HG02588 (cell line): Measurements from ENCODE around the gene CCL27.

Experiments used
- ATAC-seq: cut with Tn5 transposase; IDR thresholded peaks from one replicate; pipeline ENCODE4 v1.9.1; 2021; ENCODE audit warnings: mild to moderate bottlenecking, moderate library complexity; ENCODE audit not compliant: unreplicated experiment

CCL27 gene, protein sequence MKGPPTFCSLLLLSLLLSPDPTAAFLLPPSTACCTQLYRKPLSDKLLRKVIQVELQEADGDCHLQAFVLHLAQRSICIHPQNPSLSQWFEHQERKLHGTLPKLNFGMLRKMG

DNA sequence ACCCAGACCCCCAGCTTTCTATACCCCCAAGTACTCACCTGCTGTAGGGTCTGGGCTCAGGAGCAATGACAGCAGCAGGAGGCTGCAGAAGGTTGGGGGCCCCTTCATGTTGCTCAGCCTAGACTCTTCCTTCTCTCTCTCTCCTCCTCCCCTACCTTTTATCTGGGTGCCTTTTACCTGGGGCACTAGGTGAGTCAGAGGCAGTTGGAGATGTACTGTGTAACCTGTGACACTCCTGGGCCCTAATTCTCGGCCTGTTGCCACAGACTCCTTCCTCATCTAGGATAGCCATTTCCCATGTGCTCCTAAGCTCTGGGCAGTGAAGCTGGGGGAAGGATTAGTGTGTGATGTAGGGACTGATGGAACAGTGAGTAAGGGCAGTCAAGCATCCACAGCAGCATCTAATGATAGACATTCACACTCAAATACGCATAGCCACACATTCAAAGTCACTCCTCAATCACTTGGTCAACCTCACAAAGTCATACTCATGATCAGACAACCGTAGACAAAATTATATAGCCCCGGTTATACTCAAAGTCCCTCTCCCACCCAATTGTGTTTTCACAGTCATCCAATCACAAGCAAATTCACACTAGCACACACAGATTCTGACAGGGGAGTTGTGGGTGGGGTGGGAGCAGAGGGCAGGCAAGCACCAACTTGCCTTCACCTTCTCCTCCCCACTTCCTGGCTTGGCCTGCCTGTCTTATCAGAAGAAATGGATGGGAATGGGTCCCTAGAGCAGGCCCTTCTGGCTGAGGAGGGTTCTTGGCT is at the start of gene CCL27:
Gene CCL27 (minus strand): TSS at position 132 of the 777 bp plus-strand sequence. CDS start 24 bp downstream, at position 108.
- no peak for ATAC-seq

DNA sequence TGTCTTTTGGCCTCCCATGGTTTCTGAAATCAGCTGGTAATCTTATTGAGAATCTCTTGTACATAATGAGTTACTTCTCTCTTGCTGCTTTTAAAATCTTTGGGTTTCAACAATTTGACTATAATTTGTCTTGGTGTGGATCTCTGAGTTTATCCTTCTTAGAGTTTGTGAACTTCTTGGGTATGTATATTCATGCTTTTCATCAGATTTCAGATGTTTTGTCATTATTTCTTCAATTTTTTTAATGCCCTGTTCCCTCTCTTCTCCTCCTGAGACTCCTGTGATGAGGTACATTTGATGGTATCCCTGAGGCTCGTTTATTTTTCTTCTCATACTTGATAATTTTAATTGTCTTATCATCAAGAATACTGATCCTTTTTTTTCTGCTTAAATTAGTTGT is 49.7 kb upstream of the CCL27 start:
- no peak for ATAC-seq

DNA sequence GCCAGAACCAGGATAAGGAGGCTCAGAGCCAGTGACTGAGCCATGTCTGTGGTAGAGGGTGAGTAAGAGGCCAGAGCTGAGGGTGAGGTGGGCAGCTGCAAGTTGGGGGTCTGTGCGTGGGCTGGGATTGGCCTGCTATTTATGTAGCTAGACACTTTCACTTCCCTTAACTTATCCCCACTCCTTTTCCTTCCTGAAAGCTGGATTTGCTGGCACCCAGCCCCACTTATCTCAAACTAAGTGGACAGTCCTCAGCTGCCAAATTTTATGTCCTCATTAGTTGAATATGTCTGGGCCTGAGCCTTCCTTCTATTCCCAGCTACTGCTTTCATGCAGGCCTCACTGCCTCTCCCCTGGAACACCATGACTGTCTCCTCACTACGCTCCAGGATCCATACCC is 47.6 kb upstream of the CCL27 start, which contains the start of gene CCL21:
Gene CCL21 (minus strand): TSS at position 114 of the 400 bp plus-strand sequence. CDS start 70 bp downstream, at position 44.
- ATAC-seq: no peak

DNA sequence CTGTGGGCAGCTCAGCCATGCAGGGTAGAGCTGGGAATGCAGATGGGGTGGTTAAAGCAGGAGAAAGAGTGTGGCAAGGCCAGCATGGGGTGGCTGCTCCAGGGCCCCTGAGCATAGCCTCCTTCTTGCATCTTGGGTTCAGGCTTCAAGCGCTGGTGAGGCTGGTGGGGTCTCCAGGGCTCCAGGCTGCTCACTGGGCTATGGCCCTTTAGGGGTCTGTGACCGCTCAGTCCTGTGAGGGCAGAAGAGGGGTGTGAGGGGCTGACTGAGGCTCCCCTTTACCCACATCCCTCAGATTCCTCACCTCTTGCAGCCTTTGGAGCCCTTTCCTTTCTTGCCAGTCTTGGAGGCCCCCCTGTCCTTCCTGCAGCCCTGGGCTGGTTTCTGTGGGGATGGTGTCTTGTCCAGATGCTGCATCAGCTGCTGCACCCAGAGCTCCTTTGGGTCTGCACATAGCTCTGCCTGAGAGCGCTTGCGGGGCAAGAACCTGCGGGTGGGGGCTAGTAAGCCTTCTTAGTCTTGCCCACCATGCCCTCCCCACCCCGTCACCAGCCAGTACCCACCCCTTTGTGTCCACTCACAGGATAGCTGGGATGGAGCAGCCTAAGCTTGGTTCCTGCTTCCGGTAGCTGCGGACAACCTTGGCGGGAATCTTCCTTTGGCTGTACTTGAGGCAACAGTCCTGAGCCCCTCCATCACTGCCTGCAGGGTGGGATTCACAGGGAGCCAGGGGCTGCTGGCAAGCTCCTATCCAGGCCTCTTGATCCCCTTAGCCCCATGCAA is 46.9 kb upstream of the CCL27 start:
- no peak for ATAC-seq

DNA sequence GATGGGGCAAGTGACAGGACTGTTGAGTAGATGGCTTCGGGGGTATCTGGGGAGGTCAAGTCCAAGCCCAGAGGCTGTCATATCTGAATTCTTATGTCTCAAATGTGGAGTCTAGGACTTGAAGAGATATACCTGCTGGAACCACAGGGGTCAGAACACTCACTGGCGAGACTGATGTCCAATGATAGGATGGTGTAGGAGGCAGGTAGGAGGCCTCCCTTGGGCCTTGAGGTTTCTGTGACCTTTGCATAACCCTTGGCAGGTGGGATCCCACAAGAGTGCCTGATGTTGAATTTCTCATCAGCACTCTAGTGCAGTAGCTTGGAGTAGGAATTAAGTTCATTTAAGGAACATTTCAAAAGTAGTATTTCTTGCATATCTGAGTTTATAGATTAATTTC is 44.7 kb upstream of the CCL27 start:
- no peak for ATAC-seq

DNA sequence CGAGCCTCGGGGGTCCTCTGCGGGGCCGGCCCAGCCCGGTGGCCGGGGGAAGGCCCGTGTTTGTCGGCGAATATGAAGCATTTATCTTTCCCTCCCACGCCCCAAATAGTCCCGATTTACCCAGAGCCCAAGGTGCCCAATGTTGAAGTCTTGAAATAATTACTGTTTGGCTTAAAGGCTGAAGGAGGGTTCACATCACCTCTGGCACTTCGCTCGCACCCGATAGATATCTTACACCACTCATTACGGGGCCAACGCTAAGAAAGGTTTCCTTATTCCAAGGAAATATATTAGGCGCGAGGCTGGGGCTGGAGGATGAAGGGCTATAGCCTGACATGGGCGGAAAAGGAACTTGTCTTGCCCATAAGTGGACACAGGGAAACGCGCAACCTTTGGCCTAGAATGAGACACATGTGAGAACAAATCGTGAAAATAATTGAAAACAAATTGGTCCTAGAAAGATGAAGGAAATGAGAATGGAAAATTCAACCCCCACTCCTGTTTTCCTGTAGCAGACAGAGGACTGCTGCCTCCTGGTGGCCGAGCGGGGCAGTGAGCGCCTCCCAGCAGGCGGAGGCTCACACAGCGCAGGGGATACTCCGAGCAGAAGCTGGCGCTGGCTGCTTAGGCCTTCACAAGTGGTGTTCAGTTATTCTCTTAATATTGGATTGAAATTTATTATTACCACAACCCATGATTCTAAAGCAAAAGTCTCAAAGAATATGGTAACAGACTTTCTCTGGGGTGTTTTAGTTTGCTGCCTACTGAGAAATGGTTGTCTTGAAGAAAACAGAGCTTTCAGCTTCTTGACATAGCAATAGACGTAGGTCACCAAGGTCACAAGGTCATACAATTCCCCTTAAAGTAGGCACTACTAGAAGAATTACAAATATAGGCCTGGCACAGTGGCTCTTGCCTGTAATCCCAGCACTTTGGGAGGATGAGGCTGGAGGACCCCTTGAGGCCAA is 39.6 kb upstream of the CCL27 start:
- peak; percentile 66 for ATAC-seq

DNA sequence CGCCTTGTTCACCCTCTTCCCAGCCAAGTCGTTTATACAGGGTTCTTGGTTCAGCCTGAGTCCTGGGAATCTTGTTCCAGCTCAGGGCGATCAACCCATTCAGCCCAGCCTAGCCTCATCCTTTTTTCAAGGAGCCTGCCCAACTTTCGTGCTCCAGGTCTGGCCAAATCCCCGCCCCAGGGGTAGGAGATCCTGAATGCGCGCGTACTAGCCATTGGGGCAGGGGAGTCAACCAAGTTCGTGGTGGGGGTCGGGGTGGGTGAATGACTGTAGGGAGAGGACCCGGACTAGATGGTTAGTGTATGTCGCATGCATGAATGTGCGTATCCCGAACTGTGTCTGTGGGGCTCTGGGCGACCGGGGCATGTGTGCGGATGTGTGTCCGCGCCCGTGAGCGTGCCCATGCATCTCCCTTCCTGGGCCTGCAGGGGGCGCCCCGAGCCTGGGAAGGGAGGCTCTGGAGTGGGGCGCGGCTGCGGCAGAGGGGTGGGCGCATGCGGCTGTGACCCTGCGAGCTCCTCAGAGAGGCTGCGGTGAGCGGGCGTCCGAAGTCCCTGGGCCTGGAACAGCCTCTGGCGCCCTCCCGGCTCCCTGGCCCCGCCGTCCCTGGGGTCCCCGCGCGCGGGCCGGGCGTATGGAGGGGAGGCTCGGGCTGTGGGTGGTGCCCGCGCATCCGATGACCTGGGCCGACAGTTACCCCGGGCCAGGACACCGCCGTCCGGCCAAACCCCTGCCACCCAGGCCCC is 38.7 kb upstream of the CCL27 start:
- ATAC-seq: no peak

DNA sequence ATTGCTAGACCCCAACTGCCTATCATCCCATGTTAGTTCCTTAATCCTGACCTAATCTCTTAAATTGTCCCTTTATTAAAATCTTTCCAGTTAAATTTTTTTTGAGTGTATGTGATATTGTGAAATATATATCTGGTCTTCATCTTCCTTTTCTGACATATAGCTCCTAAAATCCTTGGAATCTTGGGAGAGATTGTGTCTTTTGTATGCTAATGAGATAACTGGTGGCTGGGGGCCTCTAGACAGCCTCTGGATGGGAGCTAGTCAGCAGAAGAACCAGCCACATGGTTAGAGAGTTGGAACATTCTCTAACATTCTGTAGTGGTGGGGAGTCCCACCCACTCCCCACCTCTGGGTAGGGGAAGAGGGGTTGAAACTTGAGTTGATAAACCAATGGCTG is 32.4 kb upstream of the CCL27 start:
- no peak for ATAC-seq

DNA sequence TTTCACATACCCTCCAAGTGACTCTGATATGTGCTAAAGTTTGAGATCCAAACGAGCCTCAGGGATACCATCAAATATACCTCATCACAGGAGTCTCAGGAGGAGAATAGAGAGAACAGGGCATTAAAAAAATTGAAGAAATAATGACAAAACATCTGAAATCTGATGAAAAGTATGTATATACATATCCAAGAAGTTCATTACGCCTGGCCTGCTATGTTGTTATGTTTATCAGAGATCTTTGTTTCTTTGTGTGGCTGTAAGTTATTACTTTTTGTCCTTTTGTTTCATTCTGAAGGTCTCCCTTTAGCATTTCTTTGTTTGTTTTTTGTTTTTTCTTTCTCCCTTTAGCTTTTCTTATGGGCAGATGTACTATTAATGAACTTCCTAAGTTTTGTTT is 31.1 kb upstream of the CCL27 start:
- ATAC-seq: no peak

DNA sequence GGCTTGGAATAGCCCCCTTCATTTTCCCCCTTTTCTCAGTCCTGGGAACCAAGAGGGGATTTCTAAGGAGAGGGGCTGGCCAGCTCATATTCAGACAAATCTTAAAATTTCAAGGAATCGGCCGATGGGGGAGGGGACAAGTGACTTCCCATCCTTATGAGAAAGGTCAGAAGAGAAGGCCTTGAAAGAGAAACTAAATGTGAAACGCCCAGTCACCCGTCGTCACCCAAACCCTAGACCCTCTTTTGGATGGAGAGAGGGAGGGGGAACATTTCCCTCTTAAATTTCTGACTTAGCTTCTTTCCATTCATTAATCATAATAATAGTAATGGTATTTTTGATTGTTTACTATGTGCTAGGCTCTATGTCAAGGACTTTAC is 29.5 kb upstream of the CCL27 start:
- no peak for ATAC-seq

DNA sequence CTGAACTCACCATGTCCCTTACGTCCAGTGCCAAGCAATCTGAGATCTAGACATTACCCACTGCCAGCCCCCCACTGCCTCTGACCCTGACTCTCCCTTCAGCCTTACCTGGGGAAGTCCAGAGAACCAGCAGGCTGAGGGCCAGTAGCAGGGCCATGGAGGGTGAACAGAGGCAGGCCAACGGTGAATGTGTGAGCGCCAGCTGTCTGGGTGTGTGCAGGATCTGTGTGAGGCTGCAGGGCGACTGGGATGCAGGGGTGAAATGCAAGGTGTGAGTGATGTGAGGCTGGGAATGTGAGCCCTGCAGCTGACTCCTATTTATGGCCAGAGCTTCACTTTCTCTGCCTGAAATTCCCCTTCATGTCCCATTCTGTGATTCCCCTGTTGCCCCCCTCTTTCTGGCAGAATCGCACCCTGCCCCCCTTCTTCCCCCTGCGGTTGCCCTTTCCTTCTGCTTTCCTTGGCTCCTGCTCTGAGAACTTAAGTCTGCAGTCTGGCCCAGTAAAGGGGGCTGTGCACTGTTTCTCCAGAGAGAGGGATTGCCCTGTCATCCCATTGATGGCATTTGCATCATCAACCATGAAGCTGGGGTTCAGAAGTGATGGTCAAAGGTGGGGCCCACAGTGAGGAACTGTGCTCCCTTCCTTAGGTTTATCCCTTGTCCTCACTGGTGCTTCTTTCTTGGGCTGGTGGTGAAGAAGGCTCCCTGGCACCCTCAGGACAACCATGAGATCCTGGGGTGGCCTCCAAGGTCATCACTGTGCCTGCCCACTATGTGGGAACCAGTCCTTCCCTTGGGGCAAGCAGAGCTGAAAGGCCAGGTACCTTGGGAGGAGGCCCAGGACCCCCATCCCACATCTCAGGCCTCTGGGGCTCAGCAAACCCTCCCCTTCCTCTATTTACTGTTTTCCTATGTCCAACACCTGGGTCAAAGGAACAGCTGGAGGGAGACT is 28.8 kb upstream of the CCL27 start, which contains the start of gene CCL19:
Gene CCL19 (minus strand): TSS at position 294 of the 953 bp plus-strand sequence. CDS start 137 bp downstream, at position 157.
- no peak for ATAC-seq

DNA sequence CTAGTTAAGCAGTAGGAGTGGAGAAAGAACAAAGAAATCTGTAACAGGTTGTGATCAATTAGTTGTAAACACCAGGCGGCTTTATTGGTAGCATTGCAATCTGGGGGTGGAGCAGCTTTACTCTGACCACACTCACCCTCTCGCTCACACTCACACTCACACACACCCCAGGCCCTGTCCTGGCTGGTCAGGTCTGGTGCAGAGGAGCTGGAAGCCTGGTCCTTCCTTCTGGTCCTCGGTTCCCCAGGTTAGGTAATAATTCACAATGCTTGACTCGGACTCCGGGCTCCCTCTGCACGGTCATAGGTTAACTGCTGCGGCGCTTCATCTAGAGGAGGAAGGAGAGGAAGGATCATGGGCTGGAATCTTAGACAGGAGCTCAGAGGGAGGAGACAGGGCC is 27.1 kb upstream of the CCL27 start:
- ATAC-seq: no peak

DNA sequence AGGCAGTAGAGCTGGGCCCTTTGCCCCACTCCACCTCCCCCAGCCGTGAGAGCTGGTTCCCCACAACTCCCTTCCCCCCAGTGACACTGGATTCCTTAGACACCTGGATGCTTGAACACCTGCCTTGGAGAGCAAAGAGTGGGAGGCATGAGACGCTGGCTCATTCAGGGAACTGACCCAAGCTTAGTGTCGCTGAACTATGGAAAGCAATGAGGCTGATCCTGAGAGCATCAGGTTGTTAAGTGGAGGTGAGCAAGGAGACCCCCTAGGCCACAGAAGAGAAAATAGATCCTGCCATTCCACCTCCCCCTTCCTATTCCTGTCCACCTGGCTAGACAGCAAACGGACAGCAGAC is 26.6 kb upstream of the CCL27 start:
- no peak for ATAC-seq

DNA sequence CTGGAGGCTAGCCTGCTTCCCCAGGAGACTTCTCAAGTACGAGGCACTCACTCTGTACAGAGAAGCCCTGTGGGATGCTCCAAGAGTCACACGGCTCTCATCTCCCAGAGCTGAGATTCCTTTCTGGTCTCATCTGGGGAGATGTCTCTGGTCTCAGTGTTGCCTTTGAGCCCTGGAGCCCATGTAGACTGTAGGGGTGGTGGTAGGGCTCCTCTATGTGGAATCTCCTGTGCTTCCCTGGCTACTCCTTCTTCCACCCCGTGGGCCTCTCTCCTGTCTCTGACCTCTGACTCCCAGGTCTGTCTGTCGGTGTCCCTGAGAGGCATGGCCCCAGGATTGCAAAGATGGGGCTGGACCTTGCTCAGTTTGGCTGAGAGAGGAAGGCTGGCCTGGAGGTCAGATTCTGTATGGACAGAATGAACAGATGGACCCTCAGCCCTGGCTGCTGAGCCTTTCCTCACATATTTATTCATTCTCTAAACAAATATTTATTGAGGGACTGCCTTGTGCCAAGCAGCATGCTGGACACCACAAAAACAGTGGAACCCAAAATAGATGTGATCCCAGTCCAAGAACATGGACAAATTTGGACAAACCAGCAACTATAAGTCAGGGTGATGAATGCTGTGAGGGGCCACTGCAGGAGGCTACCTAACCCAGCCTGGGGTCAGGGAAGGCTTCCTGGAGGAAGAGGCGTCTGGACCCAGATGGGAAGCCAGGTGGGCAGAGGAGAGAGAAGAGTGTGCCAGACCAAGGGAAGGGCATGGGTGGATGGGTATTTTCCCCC is 26.1 kb upstream of the CCL27 start:
- ATAC-seq: no peak

DNA sequence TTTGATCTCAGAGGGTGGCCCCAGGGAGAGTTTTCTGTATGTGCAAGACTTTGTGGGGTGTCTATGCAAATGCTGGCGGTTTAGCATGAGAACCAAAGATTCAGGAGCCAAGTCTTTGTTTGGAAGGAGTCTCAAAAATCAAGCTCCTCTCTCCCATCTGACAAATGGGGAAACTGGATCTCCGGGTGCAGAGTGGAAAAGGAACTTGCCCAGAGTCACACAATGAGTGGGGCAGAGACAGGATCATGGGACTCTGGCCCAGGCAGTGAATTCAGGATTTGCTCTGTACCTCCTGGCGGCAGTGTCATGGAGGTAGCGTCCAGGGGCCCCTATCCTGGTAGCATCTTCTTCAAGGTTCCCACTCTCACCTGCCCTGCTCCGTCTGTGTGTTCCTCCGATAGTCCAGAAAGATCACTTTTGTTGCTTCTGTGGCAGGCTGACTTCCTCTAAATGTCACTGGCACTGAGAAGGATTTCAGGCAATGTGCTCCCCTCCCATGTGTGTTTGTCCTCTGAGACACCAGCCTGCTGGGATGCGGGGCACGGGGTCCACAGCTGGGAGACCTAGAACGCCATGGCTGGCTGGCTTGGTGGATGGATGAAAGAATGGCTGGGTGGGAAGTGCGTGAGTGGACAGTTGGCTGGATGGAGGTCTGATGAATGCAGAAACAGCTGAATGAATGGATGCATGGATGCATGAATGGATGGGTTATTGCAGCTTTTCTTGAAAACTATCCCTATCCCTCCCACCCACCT is 25.0 kb upstream of the CCL27 start:
- no peak for ATAC-seq

DNA sequence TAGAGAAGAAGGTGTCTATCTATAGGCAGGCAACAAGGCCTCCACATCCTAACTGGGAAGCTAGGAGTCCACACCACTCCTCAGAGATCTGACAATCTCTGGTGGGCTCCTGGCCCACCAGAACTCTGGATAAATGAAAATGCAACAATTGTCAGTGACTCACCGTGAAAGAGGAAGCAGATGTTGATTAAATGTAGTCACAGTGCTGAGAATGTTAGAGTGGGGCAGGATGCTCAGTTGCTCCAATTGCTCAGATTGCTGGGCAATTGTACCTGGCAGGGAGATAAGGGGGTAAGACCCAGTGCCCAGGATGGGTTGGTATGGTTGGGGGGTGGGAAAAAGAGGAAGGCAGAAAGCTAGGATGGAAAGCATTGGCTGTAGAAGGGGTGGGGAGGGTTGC is 24.3 kb upstream of the CCL27 start:
- no peak for ATAC-seq

DNA sequence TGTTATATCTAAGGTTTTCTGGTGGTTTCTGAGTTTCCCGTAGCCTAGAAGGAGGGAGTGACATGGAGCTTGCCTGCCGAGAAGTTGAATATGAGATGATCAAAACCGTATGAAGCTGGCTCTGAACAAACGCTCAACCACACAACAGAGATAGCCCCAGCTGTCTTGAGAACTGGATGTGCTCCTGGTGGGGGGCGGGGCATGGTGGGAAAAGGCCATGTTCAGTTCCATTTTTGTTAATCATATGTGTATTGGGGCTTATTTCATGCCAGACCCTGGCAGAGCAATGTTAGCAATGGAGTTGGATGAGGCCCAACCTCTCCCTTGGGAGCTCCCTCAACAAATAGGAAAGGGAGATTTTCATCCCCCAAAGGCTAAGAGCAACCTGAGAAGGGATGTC is 23.8 kb upstream of the CCL27 start:
- no peak for ATAC-seq
